Fibroblast of skin of right quadriceps (primary cell): ENCODE data around the gene RXRA.

Experiments used
- DNase-seq: peaks from one replicate; pipeline ENCODE4 v3.0.0-alpha.2; 2013

RXRA gene

GRCh38 chr9:134384811-134385479, 58.7 kb downstream of the RXRA start:
- no peak for DNase-seq

GRCh38 chr9:134385915-134386314, 59.7 kb downstream of the RXRA start:
- DNase-seq, result no peak

- no peak for DNase-seq
Measured at GRCh38 chr9:134386951-134387831, 60.9 kb downstream of the RXRA start.

GRCh38 chr9:134388289-134388808, 62.1 kb downstream of the RXRA start:
- DNase-seq, result peak; percentile 31

- no peak for DNase-seq
Measured at GRCh38 chr9:134388976-134389375, 62.7 kb downstream of the RXRA start.

GRCh38 chr9:134389642-134390041, 63.4 kb downstream of the RXRA start:
- no peak for DNase-seq

GRCh38 chr9:134390537-134390936, 64.3 kb downstream of the RXRA start:
- DNase-seq, result no peak

GRCh38 chr9:134390947-134391318, 64.7 kb downstream of the RXRA start:
- DNase-seq, result no peak

GRCh38 chr9:134391319-134392231, 65.3 kb downstream of the RXRA start:
- no peak for DNase-seq

- no peak for DNase-seq
Measured at GRCh38 chr9:134392900-134393299, 66.6 kb downstream of the RXRA start.

- no peak for DNase-seq
Measured at GRCh38 chr9:134393582-134394280, 67.5 kb downstream of the RXRA start.

GRCh38 chr9:134395002-134395517, 68.8 kb downstream of the RXRA start:
- DNase-seq, result no peak

GRCh38 chr9:134395737-134396257, 69.5 kb downstream of the RXRA start:
- no peak for DNase-seq

- no peak for DNase-seq
Measured at GRCh38 chr9:134396258-134396742, 70.0 kb downstream of the RXRA start.

- no peak for DNase-seq
Measured at GRCh38 chr9:134396825-134397224, 70.6 kb downstream of the RXRA start.

- no peak for DNase-seq
Measured at GRCh38 chr9:134398756-134399155, 72.5 kb downstream of the RXRA start.

- DNase-seq, result peak; percentile 34
Measured at GRCh38 chr9:134399435-134400056, 73.3 kb downstream of the RXRA start.

- no peak for DNase-seq
Measured at GRCh38 chr9:134400283-134400682, 74.0 kb downstream of the RXRA start.

GRCh38 chr9:134401391-134401790, 75.1 kb downstream of the RXRA start:
- DNase-seq, result no peak

- no peak for DNase-seq
Measured at GRCh38 chr9:134402182-134402581, 75.9 kb downstream of the RXRA start.

GRCh38 chr9:134403292-134403681, 77.0 kb downstream of the RXRA start:
- no peak for DNase-seq
